OCI-LY7 (cell line): Measurements from ENCODE around the gene INSC. TPM values are rescaled to one million over a fixed set of nuclear protein-coding genes. Genes with fewer than 3 reads are reported as not detected.
A peak's percentile ranks its signal among the peaks of the same experiment; 100 is the strongest.

ENCODE experiments used
- BruUV-seq: library from RNA; stranded (reverse); fragments of 400-500 nt; replicated peaks from 2 replicates; lab custom pipeline; 2021; lab: Mats Ljungman, UMichigan
- CTCF ChIA-PET: fragments of 300-600 bp; sonication (Branson Sonifier 250); formaldehyde crosslinking; loops from one replicate; lab custom pipeline; 2022; ENCODE audit warnings: antibody characterized with exemption; ENCODE audit not compliant: unreplicated experiment; lab: Charles Lee
- POLR2A ChIA-PET: fragments of 300-600 bp; sonication (Branson Sonifier 250); formaldehyde crosslinking; loops from one replicate; lab custom pipeline; 2022; ENCODE audit warnings: antibody characterized with exemption; lab: Charles Lee
- DNase-seq: peaks from one replicate; pipeline ENCODE4 v3.0.0-alpha.2; 2015; ENCODE audit warnings: low spot score
- H2AFZ ChIP-seq: fragments of 200-600 bp; sonication (generic), shearing (Covaris generic); 2 replicates; pipeline ENCODE4 v1.6.1; 2014; ENCODE audit warnings: mild to moderate bottlenecking, antibody characterized with exemption, low read length, moderate library complexity
- H3K27ac ChIP-seq: fragments of 200-600 bp; sonication (generic); 2 replicates; pipeline ENCODE4 v1.5.1; 2014; ENCODE audit warnings: mixed run types, low read depth, mild to moderate bottlenecking, moderate library complexity, low read length, inconsistent platforms; ENCODE audit not compliant: poor library complexity, severe bottlenecking
- H3K36me3 ChIP-seq: fragments of 200-600 bp; sonication (generic); 2 replicates; pipeline ENCODE4 v1.6.1; 2014; ENCODE audit warnings: mild to moderate bottlenecking, antibody characterized with exemption, low read length, moderate library complexity, mixed read lengths; ENCODE audit not compliant: insufficient read depth
- H3K4me1 ChIP-seq: fragments of 200-600 bp; sonication (generic); 2 replicates; pipeline ENCODE4 v1.5.1; 2014; ENCODE audit warnings: mild to moderate bottlenecking, low read length; ENCODE audit not compliant: insufficient read depth, poor library complexity, severe bottlenecking
- H3K4me2 ChIP-seq: fragments of 200-600 bp; sonication (generic); 2 replicates; pipeline ENCODE4 v1.6.1; 2014; ENCODE audit warnings: mild to moderate bottlenecking, low read length
- H3K4me3 ChIP-seq: fragments of 200-600 bp; sonication (generic); 2 replicates; pipeline ENCODE4 v1.5.1; 2014; ENCODE audit warnings: mild to moderate bottlenecking, low read depth, low read length; ENCODE audit not compliant: poor library complexity, severe bottlenecking
- H3K79me2 ChIP-seq: fragments of 200-600 bp; sonication (generic); 2 replicates; pipeline ENCODE4 v1.6.1; 2016; ENCODE audit warnings: low read depth, mild to moderate bottlenecking, low read length, moderate library complexity, mixed read lengths; ENCODE audit not compliant: insufficient read depth
- H3K9me2 ChIP-seq: fragments of 200-600 bp; sonication (generic); 2 replicates; pipeline ENCODE4 v1.6.1; 2016; ENCODE audit warnings: mild to moderate bottlenecking, low read length, mixed read lengths; ENCODE audit not compliant: insufficient read depth
- H3K9me3 ChIP-seq: fragments of 200-600 bp; sonication (generic); 2 replicates; pipeline ENCODE4 v1.6.1; 2014; ENCODE audit warnings: mild to moderate bottlenecking, mixed run types, low read length, mixed read lengths
- H4K20me1 ChIP-seq: fragments of 200-600 bp; sonication (generic); 2 replicates; pipeline ENCODE4 v1.6.1; 2014; ENCODE audit warnings: mild to moderate bottlenecking, antibody characterized with exemption, low read length, moderate library complexity, mixed read lengths; ENCODE audit not compliant: insufficient read depth
- CTCF ChIP-seq: fragments of 200-600 bp; sonication (generic); conservative IDR thresholded peaks from 2 replicates; pipeline ENCODE4 v1.5.1; 2014; ENCODE audit warnings: mild to moderate bottlenecking, antibody characterized with exemption, low read length, moderate library complexity, mixed read lengths
- EZH2phosphoT487 ChIP-seq: fragments of 200-600 bp; sonication (generic); IDR thresholded peaks from 2 replicates; pipeline ENCODE4 v1.6.1; 2018; ENCODE audit warnings: low read depth, borderline replicate concordance, mild to moderate bottlenecking, mixed run types, antibody characterized with exemption, low read length, moderate library complexity, mixed read lengths
- intact Hi-C: fragments of 100-400 bp; cut with micrococcal nuclease; formaldehyde crosslinking; loops from one replicate; pipeline ENCODE4 v1.10.0; 2022; ENCODE audit not compliant: unreplicated experiment
- total RNA-seq, 2 experiments: library from RNA; depleted of rRNA in 1 of 2; stranded (reverse); fragments of >200 nt in 1 of 2; shearing (Covaris generic) in 1 of 2; gene quantifications; 2 replicates each; pipeline ENCODE4 v1.2.3, GENCODE V29; 2014 to 2022

The INSC gene
- total RNA-seq, 2 experiments from 2014 or later = not detected

GRCh38 chr11:15091625-15092024 is 23.1 kb upstream of the INSC start:
- H3K4me2 ChIP-seq = no peak overlapping the region
- no peak overlapping the region for H2AFZ ChIP-seq
- no peaks in the 10 kb centered on the region for H3K36me3 ChIP-seq
- no peaks in the 10 kb centered on the region; the same call in 1 of the 2 replicates for H3K9me2 ChIP-seq
- ChIA-PET CTCF (no interaction called here), POLR2A (interaction anchor here (1.4 kb wide), 1 partner anchor 20 kb away, joined by 3 read pairs; no protein-coding TSS in a partner anchor)
- DNase-seq = peak; percentile 39
- H3K4me3 ChIP-seq = no peak overlapping the region
- H4K20me1 ChIP-seq = no peaks in the 10 kb centered on the region
- TF ChIP-seq EZH2phosphoT487 (no peak), CTCF (no peak)
- H3K4me1 ChIP-seq = no peaks in the 10 kb centered on the region
- H3K9me3 ChIP-seq = no peaks in the 10 kb centered on the region
- H3K79me2 ChIP-seq = no peaks in the 10 kb centered on the region
- BruUV-seq = no TSS peak
- no peak overlapping the region for H3K27ac ChIP-seq
- intact Hi-C loops = no loop called here

DNA sequence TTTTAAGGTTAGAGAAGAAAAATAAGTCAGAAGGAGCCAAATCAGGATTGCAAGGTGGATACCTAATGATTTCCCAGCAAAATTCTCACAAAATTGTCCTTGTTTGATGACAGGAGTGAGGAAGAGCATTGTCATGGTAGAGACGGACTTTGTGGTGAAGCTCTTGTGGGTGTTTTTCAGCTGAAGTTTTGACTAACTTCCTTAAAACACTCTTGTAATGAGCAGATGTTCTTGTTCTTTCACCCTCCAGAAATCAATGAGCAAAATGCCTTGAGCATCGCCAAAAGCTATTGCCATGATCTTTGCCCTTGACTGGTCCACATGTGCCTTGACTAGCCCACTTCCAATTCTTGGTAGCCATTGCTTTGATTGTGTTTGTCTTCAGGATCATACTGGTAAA is 21.3 kb upstream of the INSC start:
- CTCF ChIA-PET = no interaction called here
- no peak overlapping the region for H2AFZ ChIP-seq
- BruUV-seq = no TSS peak
- no peak for DNase-seq
- POLR2A ChIA-PET = no interaction called here
- TF ChIP-seq EZH2phosphoT487 (no peak), CTCF (no peak)
- H3K27ac ChIP-seq = no peak overlapping the region
- no peaks in the 10 kb centered on the region for H3K4me1 ChIP-seq
- H3K4me3 ChIP-seq = no peak overlapping the region
- no peak overlapping the region for H3K4me2 ChIP-seq
- no peaks in the 10 kb centered on the region for H4K20me1 ChIP-seq
- H3K9me3 ChIP-seq = no peaks in the 10 kb centered on the region
- no peaks in the 10 kb centered on the region for H3K79me2 ChIP-seq
- no peaks in the 10 kb centered on the region for H3K36me3 ChIP-seq
- no peaks in the 10 kb centered on the region; the same call in 1 of the 2 replicates for H3K9me2 ChIP-seq
- intact Hi-C loops = no loop called here

DNA sequence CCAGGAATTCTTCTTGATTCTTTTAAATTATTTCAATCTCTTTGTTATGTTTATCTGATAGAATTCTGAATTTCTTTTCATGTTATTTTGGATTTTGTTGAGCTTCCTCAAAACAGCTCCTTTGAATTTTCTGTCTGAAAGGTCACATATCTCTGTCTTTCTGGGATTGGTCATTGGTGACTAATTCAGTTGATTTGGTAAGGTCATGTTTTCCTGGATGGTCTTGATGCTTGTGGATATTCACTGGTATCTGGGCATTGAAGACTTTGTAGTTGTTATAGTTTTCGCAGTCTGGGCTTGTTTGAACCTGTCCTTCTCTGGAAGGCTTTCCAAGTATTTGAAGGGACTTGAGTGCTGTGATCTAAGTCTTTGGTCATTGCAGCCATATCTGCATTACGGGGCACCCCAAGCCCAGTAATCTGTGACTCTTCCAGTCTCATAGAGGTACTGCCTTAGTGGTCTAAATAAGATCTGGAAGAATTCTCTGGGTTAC is 18.9 kb upstream of the INSC start:
- Histone ChIP-seq H3K79me2 (no peaks in the 10 kb centered on the region), H2AFZ (no peak overlapping the region), H3K9me3 (no peaks in the 10 kb centered on the region), H3K4me3 (no peak overlapping the region), H3K9me2 (no peaks in the 10 kb centered on the region; the same call in 1 of the 2 replicates), H3K4me2 (no peak overlapping the region), H3K27ac (no peak overlapping the region), H4K20me1 (no peaks in the 10 kb centered on the region), H3K36me3 (no peaks in the 10 kb centered on the region), H3K4me1 (no peaks in the 10 kb centered on the region)
- BruUV-seq = no TSS peak
- ChIA-PET POLR2A (no interaction called here), CTCF (no interaction called here)
- intact Hi-C loops = no loop called here
- no peak for TF ChIP-seq CTCF
- no peak for TF ChIP-seq EZH2phosphoT487
- no peak for DNase-seq
